Hematopoietic multipotent progenitor cell (in vitro differentiated cells): ENCODE results near the gene PAPSS2. TPM values are rescaled to one million over a fixed set of nuclear protein-coding genes. Genes with fewer than 3 reads are reported as not detected.
A peak's percentile ranks its signal among the peaks of the same experiment; 100 is the strongest.

Source experiments
- DNase-seq, 3 donors: peaks; one replicate each; pipeline ENCODE4 v3.0.0-alpha.2; 2011 to 2015; ENCODE audit warnings: low read depth in 2 of 3, low spot score in 2 of 3
- total RNA-seq: library from RNA; depleted of rRNA; stranded (reverse); fragments of >200 nt; gene quantifications from one replicate; pipeline ENCODE4 v1.2.3, GENCODE V29; 2012

PAPSS2 gene
- total RNA-seq, 1 donor = 0.54 TPM

DNA sequence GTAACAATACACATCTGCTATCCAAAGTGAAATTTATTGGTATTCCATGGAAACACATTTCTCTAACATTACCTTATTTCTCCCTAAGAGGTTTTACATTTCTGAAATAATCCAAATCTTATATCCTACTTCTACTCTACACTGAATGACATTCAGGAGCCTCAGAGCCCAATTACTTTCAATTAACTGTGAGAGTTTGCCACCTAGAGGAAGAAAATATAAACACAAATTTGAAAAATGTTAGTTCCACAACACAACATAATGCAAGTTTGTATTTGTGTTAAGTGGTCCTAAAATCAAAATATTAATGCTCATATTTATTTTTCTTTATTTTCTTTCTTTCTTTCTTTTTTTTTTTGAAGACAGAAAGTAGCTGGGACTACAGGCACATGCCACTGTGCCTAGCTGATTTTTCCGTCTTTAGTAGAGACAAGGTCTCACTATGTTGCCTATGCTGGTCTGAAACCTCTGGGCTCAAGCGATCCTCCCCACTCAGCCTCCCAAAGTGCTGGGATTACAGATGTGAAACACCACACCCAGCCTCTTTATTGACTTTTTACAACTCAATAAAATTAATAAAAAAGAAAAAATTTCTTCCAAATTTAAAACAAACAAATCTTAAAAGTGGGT lies 112.3 kb downstream of the PAPSS2 start:
- DNase-seq = peak in 2 of 3 donors; percentile 27 to 63

DNA sequence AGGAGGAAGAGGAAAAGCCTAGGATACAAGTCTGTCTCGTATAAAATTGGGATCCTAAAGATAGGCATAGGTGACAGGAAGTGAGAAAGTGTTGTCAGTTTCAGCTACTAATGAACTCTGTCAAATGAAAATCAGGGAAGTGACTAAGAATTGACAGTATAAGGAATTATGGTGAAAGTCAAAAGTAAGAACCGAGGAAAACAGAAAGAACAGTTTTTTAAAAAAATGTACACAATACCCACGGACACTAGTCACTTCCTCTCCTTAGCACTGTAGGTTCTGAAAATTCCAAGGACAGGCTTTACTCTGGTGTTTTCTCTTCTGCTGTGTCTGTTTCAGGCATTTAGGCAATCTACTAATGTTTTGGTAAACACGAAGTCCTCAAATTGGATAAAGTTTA lies 116.1 kb downstream of the PAPSS2 start:
- no peak for DNase-seq

- no peak for DNase-seq
These were observed 116.7 kb downstream of the PAPSS2 start for GRCh38 chr10:87776328-87776727.

GRCh38 chr10:87781545-87781944 lies 121.9 kb downstream of the PAPSS2 start:
- no peak for DNase-seq

DNA sequence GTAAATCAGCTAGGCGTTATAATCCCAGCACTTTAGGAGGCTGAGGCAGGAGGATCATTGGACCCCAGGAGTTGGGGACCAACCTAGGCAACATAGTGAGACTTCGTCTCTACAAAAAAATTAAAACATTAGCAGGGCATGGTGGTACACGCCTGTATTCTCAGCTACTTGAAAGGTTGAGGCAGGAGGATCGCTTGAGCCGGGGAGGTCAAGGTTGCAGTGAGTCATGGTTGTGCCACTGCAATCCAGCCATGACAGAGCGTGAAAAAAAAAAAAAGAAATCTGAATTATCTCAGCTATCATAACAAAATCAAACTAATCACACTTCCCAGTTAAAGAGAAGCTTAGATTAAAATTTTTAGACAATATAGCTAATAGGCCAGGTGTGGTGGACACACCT lies 123.0 kb downstream of the PAPSS2 start:
- no peak for DNase-seq

- no peak for DNase-seq
These were observed 126.7 kb downstream of the PAPSS2 start for GRCh38 chr10:87786421-87786820.

GRCh38 chr10:87790185-87790584 lies 130.5 kb downstream of the PAPSS2 start:
- no peak for DNase-seq

DNA sequence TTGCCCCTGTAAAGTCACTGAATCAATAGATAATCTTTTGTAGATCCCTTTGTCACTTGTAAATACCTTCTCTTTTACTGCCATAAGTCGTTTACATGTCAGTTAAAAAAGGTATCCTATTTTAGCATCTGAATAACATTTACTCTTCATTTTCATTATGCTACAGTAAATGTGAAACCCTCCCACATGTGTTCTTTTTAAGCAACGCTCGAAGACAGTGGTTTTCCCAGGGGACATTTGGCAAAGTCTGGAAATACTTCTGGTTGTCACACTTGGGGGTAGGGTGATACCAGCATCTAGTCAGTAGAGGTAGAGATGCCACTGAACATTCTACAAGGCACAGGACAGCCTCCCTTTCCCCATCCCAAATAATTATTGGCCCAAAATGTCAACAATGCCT lies 134.6 kb downstream of the PAPSS2 start:
- DNase-seq = no peak

Other genes with a start within 250 kb of the PAPSS2 start
- gene MINPP1, start 155.0 kb upstream of the PAPSS2 start, total RNA-seq = 46.9 TPM
- 11.6 TPM for gene ATAD1, start 158.3 kb downstream of the PAPSS2 start, total RNA-seq
- 2.2 TPM for gene KLLN, start 203.7 kb downstream of the PAPSS2 start, total RNA-seq
- 87.3 TPM for gene PTEN, start 203.7 kb downstream of the PAPSS2 start, total RNA-seq